Stimulated activated CD8-positive, alpha-beta memory T cell treated with anti-CD3 and anti-CD28 coated beads, Interleukin-15, amount 100 ng/mL, for 4 hours (primary cell): ENCODE data around the gene LY86.
"Not testable (repeated sequence)": the region's sequence is repeated elsewhere in the genome, so short reads cannot be mapped to it uniquely, and the experiment has no call there.

Source experiments
- DNase-seq, 2 donors: peaks; one replicate each; pipeline ENCODE4 v3.0.0-alpha.2; 2020; ENCODE audit warnings: low read depth in 2 of 2

The LY86 gene

DNA sequence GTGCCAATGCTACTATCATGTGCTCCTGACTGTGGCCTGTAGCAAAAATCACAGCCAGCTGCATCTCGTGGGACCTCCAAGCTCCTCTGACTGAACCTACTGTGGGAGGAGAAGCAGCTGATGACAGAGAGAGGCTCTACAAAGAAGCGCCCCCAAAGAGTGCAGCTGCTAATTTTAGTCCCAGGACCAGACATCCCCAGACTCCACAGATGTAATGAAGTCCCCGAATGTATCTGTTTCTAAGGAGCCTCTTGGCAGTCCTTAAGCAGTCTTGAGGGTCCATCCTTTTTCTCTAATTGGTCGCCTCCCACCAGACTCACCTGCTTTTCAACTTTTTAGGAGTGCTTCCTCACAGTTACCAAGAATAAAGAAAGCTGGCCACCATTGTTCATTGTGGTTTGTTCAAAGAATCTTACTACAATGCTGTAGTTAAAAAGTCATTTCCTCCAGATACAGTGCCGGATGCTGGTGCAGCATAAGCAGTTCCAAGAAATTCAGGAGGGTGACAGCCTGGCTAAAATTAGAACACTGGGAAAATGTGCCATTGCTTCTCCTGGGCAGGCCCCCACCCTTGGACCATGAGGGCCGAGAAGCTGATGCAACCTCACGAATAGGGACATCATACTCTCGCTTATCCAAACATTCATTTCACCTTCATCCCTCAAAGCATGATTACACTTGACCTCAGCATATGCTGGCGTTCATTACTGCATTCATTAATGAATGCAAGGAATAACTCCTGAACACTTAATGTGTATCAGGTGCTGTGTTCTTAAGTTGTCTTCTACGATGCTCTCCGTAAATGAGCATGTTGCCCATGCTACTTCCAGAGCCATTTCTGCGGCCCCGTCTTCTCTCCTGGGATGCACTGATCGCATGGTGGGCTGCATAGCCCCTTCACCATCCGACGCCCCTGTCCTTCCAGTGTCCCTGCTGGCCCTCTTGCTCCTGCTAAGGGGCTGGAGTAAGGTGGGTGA lies 66.4 kb downstream of the LY86 start:
- peak; percentile 19 to 39 for DNase-seq

DNA sequence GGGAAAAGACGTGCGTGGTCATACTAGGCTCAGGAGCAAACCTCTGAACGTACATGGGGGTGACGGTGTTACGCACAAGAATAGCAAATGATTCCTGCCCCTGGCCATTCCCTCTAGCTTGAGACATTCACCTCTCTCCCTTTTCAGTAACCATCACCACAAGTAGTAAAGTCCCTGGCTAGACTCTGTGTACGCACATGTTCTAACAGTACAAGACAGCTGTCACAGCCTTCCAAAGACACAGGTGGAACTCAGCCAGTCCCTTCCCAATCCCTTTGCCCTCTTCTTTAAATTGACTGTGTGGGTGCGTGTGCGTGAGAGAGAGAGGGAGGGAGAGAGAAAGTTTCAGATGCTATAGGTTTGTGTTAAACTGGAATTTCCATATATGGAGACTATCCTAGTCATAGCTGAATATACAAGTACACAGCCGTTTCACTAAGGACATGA lies 67.3 kb downstream of the LY86 start:
- DNase-seq: no peak

DNA sequence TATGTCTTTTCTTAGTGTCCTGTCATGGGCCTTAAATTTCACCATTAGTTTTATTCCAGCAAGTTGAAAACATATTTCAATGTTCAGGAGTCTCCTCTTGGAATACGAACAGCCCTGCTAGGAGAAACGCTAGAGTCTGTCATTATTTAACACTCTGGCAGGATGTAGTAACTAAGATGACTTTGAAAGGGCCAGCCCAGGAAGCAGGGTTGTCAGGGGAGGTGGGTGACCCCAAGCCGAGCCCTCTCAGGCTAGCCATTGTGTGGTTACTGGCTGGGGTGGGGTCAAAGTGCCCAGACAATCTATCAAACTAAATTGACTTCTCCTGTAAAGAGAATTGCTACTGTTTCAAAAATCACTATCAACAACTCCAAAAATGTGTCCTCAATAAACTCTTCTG lies 67.8 kb downstream of the LY86 start:
- no peak for DNase-seq

DNA sequence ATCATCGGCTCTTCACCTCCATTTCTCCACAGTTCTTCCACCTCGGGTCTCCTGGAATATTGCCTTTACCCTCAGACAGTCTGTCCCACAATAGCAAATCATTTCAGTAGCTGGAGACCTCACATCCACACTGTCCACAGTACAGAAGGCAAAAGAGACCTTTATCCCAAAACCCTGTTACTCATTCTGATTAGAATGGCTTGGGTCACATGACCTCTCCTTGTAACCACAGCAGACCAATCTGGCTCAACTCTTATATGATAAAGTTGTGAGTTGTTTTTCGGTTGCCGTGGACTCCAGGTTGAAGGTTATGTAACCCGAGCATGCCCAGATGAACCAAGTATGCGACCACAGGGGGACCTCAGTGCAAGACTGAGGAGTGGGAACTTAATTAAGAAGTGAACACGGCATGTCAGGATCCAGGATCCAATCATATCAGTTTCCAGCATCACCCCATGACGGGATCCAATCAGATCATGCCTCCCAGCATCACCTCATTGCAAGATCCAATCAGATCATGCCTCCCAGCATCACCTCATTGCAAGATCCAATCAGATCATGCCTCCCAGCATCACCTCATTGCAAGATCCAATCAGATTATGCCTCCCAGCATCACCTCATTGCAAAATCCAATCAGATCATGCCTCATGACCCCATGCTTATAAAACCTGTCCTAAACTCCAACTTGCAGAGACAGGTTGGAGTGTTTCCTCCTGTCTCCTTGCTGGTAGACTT lies 68.7 kb downstream of the LY86 start:
- no peak for DNase-seq

DNA sequence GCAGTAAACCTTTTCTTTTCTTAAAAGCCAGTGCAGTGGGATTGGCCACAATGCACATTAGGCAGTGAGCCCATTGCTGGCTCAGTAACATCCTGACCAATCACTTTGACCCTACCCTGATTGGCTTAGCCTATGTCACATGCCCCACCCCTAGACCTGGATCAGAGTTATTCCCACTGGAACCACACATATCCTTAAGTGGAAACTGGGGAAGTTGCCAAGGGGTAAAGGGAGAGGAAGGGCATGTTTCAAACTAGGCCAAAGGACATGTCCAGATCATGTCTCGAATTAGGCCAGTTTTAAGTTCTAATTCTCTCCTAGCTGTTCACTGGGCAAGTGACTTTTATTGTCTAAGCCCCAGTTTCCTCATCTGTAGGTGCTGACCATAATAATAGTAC lies 69.3 kb downstream of the LY86 start:
- DNase-seq: no peak

DNA sequence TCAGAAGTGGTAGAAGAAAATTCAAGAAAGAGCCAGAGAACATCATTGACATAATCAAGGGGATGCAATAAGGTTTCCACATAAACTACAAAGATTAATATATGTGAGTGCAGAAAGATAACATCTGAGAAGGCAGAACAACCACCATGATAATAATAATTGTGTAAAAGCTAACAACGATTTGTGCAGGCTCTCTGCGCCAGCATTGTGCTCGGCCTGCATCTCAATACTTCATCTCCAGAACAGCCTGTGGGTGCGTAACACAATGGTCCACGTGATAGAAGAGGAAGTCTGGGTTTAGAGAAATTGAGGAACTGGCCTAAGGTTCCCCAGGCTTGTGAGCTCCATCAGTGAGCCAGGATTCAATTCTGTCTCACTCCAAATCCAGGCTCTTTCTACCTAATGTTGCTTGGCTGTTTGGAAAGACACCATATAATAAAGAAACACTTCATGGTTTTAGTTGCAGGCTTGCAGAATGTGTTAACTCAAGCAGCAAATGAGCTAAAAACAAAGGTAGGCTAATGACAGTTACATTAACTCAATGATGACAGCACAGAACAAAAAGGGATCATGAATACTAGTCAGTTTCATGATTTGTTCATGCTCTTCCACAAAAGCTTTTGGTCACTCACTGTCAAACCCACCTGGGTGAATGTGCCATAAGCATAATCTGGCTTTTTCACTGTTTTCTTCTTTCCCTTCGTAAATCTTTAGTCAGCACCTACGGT lies 71.2 kb downstream of the LY86 start:
- DNase-seq: no peak

DNA sequence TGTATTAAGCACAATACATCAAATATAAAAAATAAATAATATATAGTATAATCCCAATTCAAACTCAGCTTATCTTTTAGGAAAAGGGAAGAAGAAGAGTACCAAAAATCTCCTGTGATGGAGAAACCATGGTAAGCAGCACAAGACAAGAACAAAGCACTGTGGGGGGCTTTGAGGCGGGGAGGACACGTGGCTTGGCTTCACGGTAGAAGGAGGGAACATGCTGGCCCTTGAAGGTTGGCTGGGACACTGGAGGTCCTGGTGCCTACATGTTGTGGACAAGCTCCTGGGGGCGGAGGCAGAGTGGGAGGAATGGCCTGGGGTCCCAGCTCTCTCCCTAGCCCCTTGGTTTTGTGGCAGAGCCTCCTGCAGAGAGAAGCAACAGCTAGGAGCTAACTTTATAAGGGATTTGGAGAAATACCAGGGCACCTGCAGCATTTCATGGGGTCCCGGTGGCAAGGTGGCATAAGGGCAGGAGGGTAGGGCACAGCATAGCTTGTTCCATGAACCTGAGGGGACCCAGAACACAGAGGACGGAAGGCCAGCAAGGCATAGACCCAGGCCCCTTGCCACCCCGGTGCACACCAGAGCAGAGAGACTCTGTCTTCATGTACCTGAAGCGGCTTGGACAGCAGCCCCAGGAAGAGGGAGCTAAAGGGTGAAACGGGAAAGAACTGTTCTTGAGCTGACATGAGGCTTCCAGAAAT lies 72.0 kb downstream of the LY86 start:
- no peak for DNase-seq

DNA sequence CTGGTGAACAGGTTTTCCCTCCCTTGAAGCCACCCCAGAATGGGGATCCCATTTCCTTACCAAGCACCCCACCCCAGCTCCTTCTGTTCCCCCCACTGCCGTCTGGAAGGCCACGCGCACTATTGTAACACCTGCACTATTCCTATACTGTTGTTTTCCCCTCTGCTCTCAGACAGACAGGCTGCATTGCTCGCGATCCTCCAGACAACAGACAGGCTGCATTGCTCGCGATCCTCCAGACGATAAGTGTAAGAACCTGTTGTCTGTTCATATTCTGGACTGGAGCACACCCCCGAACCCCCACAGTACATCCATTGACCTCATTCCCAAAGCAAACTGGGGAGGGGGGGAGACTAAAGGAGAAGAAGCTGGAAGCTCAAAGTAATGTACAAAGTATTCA lies 72.7 kb downstream of the LY86 start:
- DNase-seq: no peak

DNA sequence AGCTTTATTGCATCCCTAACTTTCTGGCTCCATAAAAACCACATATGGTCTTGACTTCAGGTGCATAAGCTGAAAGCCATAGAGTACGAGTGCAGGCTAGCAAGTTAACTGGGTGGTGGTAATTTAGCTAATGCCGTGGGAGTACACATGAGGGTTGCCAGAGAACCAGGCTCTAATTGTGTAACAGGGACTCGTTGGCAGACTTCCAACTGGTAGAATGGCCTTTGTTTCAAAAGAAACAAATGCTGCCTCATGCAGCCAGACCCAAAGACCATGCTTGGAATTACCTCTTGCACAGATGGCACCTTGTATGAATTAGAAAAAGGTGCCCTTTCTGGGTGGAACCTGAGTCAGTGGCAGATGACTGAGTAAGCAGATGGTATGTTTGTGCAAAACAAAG lies 73.2 kb downstream of the LY86 start:
- no peak for DNase-seq

DNA sequence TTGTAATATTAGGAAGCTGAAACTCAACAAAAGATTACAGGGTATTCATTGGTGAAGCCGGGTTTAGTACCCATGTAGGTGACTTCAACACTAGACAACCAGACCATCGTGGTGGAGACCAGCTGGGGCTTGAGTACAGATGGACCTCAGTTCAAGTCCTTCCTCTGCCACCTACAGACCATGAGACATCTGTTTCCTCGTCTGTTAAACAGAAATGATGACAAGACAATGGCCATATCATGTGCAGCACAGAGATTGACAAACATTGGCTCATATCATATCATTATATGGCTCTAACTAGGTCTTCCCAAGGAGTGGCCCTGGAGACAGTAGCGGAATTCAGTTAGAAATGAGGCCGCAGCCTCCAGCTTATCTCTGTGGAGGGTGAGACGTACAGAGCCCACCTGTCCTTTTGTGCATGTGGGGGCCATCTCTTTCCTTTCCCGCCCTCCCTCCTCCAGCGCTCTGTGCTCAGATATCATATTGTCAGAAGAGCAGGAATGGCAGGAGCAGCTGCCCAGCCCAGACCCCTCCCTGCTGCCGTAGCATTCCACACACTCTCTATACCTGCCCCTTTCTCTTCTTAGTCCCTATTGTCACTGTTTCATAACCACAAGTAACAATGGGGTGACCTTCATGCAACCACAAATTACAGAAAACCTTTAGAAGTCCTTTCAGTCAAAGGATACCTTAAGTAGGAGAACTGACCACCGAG lies 75.1 kb downstream of the LY86 start:
- DNase-seq: no peak

DNA sequence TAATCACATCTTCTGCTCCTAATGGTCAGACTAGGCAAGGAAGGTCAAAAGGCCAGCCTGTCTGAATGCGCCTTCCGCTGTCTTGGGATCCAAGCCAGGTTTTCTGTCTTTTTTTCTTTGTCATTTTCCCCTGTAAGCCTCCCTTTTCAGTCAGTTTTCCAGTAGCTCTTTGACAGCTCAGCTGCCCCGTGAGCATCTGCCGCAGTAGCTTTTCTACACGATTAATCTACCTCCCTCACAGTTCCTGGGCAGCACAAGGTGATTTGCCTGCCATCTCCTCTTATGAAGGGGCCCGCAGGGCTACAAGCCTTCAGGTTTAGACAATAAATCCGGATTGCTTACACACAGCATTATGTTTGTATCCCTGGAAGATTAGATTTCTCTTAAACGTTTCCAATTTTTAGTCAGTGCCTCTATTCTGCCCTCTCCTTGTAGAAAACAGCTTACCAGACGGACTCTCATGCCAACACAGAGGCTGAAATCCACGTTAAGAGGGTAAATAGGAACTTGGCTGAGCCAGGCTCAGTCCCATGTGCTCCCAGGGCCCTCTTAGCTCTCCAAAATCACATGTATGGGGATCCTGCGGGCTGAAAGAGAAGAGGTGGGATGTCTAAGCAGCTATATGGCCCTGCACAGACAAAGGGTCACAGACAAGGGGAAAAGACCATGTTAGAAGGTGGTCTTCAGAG lies 77.2 kb downstream of the LY86 start:
- DNase-seq: no peak

DNA sequence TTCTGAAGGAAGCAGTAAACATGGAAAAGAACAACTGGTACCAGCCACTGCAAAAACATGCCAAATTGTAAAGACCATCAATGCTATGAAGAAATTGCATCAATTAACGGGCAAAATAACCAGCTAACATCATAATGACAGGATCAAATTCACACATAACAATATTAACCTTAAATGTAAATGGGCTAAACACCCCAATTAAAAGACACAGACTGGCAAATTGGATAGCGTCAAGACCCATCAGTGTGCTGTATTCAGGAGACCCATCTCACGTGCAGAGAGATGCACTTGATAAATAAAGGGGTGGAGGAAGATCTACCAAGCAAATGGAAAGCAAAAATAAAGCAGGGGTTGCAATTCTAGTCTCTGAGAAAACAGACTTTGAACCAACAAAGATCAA lies 81.6 kb downstream of the LY86 start:
- DNase-seq: not testable (repeated sequence)

DNA sequence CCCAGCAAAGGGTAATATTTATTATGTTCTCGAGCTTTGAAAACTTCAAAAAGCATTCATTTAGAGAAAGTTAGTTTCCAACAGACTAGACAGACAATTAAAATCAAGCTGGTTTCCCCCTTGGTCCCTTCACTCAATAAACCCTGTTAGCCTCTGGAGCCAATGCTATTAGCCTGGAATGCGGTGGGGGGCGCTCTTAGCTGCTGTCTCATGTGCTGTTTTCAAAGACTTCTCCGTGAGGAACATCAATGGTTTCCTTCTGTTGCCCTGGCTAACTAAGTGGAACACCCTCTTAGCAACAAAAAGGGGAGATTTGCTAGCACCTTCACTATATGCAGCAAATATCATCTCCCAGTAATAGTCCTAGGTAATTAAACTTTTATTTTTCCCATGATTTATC lies 86.4 kb downstream of the LY86 start:
- DNase-seq: no peak

DNA sequence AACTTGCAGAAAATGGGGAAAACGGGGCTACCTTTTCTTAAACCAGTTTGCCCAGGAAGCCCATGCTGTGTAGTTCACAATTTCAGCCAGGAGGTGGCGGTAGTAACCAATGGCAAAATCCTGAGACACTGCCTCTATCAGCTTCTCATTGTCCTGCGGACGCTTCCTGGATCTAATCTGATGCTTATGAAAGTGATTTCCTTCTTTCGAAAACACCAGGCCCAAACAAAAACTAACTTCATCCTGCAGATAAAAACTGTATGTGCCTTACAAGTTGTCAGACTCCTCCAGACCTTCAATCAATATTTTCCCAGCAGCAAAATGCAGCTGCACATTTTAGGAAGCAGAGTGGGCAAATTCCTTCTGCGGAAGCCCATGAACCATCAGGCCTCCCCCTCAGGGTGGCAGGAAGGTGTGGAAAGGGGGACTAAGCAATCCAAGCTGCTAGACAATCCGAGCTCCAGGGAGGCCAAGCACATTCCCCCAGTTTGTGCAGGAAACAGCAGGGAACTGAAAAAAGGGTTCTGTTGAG lies 88.5 kb downstream of the LY86 start:
- peak; percentile 42 to 45 for DNase-seq

DNA sequence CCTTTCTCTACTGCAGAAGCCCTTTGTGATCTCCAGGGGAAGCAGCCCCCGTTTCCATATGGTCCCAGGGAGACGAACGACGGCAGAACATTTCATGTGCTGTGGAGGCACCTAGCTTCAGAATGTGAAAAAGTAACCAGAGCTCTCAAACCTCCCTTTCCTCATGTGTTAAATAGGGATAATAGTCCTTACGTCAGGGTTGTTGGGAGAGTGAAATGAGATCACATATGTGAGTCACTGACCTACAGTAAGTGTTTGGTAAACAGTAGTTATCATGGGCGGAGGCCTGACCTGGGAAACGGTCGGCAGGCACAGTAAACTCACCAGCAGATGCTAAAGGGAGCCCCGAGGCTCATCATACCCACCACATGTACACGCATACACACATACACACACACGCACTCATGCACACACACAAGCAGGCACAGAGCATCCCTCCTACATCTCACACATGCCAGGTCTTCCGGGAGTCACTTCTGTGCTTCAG lies 89.7 kb downstream of the LY86 start:
- DNase-seq: no peak

DNA sequence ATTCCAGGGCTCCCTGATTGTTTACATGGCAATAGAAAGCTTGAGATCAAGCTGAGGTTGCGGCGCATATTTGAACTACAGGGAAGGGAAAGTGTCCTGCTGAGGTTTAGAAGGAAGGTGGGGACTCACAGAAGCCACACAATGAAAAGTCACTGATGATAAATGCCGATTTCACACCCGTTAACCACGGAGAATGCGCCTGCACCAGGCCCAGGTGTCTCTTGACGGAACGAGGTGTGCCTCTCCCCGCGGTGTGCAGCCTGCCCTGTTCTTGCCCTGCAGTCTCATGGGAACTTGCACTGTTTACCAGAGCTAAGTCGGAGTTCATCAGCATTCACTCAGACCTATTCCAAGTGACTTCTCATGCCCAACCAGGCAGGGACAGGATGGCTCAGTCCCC lies 90.3 kb downstream of the LY86 start:
- no peak for DNase-seq

DNA sequence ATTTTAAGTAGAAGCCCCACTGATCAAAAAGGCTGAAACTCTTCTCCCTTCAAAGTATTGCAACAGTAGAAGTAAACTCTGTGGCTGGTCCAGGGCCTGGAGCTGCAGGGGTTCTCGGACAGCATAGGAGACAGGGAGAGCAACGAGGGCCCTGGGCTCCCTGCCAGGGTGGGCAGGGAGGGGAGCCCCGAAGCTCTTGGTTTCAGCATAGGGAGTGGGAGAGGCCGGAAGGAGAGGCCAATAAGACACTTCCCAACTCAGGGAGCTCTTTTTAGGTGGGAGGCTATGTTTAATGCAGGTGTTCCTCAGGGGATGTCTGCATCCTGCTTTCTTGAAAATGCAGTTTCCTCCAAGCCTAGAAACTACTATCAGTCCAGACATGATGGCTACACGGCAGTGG lies 91.1 kb downstream of the LY86 start:
- DNase-seq: no peak

DNA sequence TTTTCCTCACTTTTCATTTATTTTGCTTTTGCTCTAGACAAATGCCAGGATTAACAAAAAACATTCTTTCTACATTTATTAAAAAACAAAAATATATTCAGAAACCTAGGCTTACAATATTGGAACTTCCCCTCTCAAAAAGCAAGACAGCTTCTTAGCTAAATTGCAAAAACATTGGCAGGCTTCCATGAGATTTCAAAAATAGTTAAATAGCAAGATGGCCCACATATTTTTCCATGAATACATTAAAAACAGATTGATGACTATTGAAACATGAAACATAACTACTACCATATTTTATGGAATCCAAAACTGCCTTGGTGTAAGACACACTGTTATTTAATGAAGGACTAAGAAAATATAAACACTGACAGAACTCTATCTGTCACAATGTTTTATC lies 92.0 kb downstream of the LY86 start:
- no peak for DNase-seq

DNA sequence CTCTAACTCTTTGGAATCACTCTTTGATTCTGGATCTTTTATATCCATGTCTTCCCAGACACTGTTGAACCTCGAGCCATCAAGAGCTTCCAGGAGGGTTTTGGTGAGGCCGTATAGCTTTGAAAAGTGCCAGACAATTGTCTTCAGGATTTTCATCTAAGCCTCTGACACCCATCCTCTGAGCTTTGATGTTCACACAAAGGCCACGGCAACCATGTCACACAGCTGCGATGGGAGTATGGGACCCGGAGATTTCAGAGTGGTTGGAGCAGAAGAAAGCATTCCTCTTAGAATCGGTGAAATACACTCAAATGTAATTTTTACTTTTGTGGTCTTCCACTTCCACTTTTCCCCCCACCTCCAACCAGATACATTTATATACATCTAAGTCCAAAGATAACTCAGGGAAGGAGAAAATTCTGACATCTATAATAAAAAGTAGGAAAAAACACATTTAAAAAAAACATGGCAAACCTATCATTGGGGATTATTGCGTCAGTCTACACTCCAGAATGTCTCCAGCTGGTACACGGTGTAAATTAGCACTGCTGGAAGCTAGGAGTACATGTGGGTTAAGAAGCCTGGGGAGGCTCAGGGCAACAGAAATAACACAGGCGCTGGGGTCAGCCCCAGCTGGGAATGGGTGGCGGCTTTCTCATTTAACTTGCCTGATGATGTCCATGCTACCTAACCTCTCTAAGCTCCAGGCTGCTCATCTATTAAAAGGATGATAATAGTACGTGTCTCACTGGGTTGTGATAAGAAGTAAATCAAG lies 92.7 kb downstream of the LY86 start:
- no peak for DNase-seq
